HG03439 (cell line): ENCODE results near the gene ARSH.
"Not testable (repeated sequence)": the region's sequence is repeated elsewhere in the genome, so short reads cannot be mapped to it uniquely, and the experiment has no call there.

Experiments used
- ATAC-seq: cut with Tn5 transposase; IDR thresholded peaks from one replicate; pipeline ENCODE4 v1.9.1; 2021; ENCODE audit warnings: mild to moderate bottlenecking, moderate library complexity; ENCODE audit not compliant: unreplicated experiment

The ARSH gene

GRCh38 chrX:3006495-3006894 is at the start of gene ARSH:
Gene ARSH (plus strand): TSS chrX:3006546. CDS start chrX:3006613, 67 bp downstream.
- no peak for ATAC-seq

GRCh38 chrX:2958199-2958598 is 48.1 kb upstream of the ARSH start:
- no peak for ATAC-seq

GRCh38 chrX:2960861-2961515 is 45.4 kb upstream of the ARSH start:
- ATAC-seq = no peak

GRCh38 chrX:2962381-2962780 is 44.0 kb upstream of the ARSH start:
- ATAC-seq = no peak

GRCh38 chrX:2963449-2963848 is 42.9 kb upstream of the ARSH start:
- ATAC-seq = not testable (repeated sequence)

GRCh38 chrX:2963992-2964794 is 42.2 kb upstream of the ARSH start:
- not testable (repeated sequence) for ATAC-seq

- no peak for ATAC-seq
These were observed 40.4 kb upstream of the ARSH start for GRCh38 chrX:2965965-2966364.

- no peak for ATAC-seq
These were observed 39.3 kb upstream of the ARSH start for GRCh38 chrX:2967012-2967411.

- no peak for ATAC-seq
These were observed 38.8 kb upstream of the ARSH start for GRCh38 chrX:2967584-2967983.

- ATAC-seq = peak; percentile 67
These were observed 38.1 kb upstream of the ARSH start for GRCh38 chrX:2967998-2968909.

GRCh38 chrX:2969021-2969420 is 37.3 kb upstream of the ARSH start:
- ATAC-seq = no peak

- no peak for ATAC-seq
These were observed 34.0 kb upstream of the ARSH start for GRCh38 chrX:2972391-2972790.

- ATAC-seq = no peak
These were observed 31.4 kb upstream of the ARSH start for GRCh38 chrX:2974961-2975360.

GRCh38 chrX:2978639-2979038 is 27.7 kb upstream of the ARSH start:
- not testable (repeated sequence) for ATAC-seq

- no peak for ATAC-seq
These were observed 22.0 kb upstream of the ARSH start for GRCh38 chrX:2984342-2984741.

GRCh38 chrX:2989565-2989964 is 16.8 kb upstream of the ARSH start:
- ATAC-seq = no peak

GRCh38 chrX:3010532-3010931 is 4.2 kb downstream of the ARSH start:
- no peak for ATAC-seq

GRCh38 chrX:3017492-3017891 is 11.1 kb downstream of the ARSH start:
- ATAC-seq = no peak

GRCh38 chrX:3024176-3024575 is 17.8 kb downstream of the ARSH start:
- no peak for ATAC-seq

- ATAC-seq = no peak
These were observed 19.9 kb downstream of the ARSH start for GRCh38 chrX:3026074-3026815.

GRCh38 chrX:3029129-3029528 is 22.8 kb downstream of the ARSH start:
- ATAC-seq = no peak
